ENCODE data around the gene GABRP.
"Not testable (repeated sequence)": the region's sequence is repeated elsewhere in the genome, so short reads cannot be mapped to it uniquely, and the experiment has no call there.

Gene GABRP

GRCh38 chr5:170792878-170793277 lies 9.4 kb downstream of the GABRP start:
- DNase-seq (ENCODE audit: low read depth), result no peak

GRCh38 chr5:170795154-170795553 lies 11.6 kb downstream of the GABRP start:
- DNase-seq (ENCODE audit: low read depth), result no peak

GRCh38 chr5:170805666-170806065 lies 22.1 kb downstream of the GABRP start:
- DNase-seq (ENCODE audit: low read depth), result no peak

- no peak for DNase-seq (ENCODE audit: low read depth)
These were observed 26.0 kb downstream of the GABRP start for GRCh38 chr5:170809551-170809950.

GRCh38 chr5:170811719-170812118 lies 28.2 kb downstream of the GABRP start:
- DNase-seq (ENCODE audit: low read depth), result no peak

GRCh38 chr5:170813231-170813630 lies 29.7 kb downstream of the GABRP start:
- DNase-seq (ENCODE audit: low read depth), result no peak

GRCh38 chr5:170817195-170817594 lies 33.7 kb downstream of the GABRP start:
- DNase-seq (ENCODE audit: low read depth), result no peak

GRCh38 chr5:170818232-170818631 lies 34.7 kb downstream of the GABRP start:
- DNase-seq (ENCODE audit: low read depth), result no peak

GRCh38 chr5:170819824-170820223 lies 36.3 kb downstream of the GABRP start:
- no peak for DNase-seq (ENCODE audit: low read depth)

GRCh38 chr5:170821257-170821800 lies 37.8 kb downstream of the GABRP start:
- DNase-seq (ENCODE audit: low read depth), result no peak

GRCh38 chr5:170826117-170826516 lies 42.6 kb downstream of the GABRP start:
- DNase-seq (ENCODE audit: low read depth), result no peak

- DNase-seq (ENCODE audit: low read depth), result no peak
These were observed 48.7 kb downstream of the GABRP start for GRCh38 chr5:170832241-170832640.

- not testable (repeated sequence) for DNase-seq (ENCODE audit: low read depth)
These were observed 50.5 kb downstream of the GABRP start for GRCh38 chr5:170833981-170834380.

- DNase-seq (ENCODE audit: low read depth), result no peak
These were observed 52.7 kb downstream of the GABRP start for GRCh38 chr5:170836226-170836625.

- DNase-seq (ENCODE audit: low read depth), result no peak
These were observed 60.3 kb downstream of the GABRP start for GRCh38 chr5:170843870-170844269.

- no peak for DNase-seq (ENCODE audit: low read depth)
These were observed 61.1 kb downstream of the GABRP start for GRCh38 chr5:170844651-170845050.

GRCh38 chr5:170846416-170846815 lies 62.9 kb downstream of the GABRP start:
- no peak for DNase-seq (ENCODE audit: low read depth)

- no peak for DNase-seq (ENCODE audit: low read depth)
These were observed 63.3 kb downstream of the GABRP start for GRCh38 chr5:170846846-170847245.

GRCh38 chr5:170848033-170848432 lies 64.5 kb downstream of the GABRP start:
- no peak for DNase-seq (ENCODE audit: low read depth)

GRCh38 chr5:170849374-170849773 lies 65.8 kb downstream of the GABRP start:
- DNase-seq (ENCODE audit: low read depth), result no peak

- no peak for DNase-seq (ENCODE audit: low read depth)
These were observed 71.0 kb downstream of the GABRP start for GRCh38 chr5:170854566-170854965.

- DNase-seq (ENCODE audit: low read depth), result no peak
These were observed 73.5 kb downstream of the GABRP start for GRCh38 chr5:170857066-170857465.

- DNase-seq (ENCODE audit: low read depth), result no peak
These were observed 76.9 kb downstream of the GABRP start for GRCh38 chr5:170860415-170860814.

- no peak for DNase-seq (ENCODE audit: low read depth)
These were observed 77.5 kb downstream of the GABRP start for GRCh38 chr5:170860818-170861666.

All from stimulated activated CD8-positive, alpha-beta memory T cell treated with anti-CD3 and anti-CD28 coated beads, Interleukin-12 subunit alpha, Interleukin-12 subunit beta, amount 100 ng/mL, for 1 hour (primary cell).